Panc1 (cell line): ENCODE data around the gene CCDC85C.

Experiments
- CTCF ChIP-seq: fragments of 450-650 bp; IDR thresholded peaks from 2 replicates; pipeline ENCODE4 v1.5.1; 2017; ENCODE audit warnings: mild to moderate bottlenecking
- POLR2AphosphoS5 ChIP-seq: IDR thresholded peaks from 2 replicates; pipeline ENCODE4 v1.6.1; 2012; ENCODE audit warnings: mild to moderate bottlenecking, low read depth, low read length, moderate library complexity

GRCh38 chr14:99599393-99599792 is 4.6 kb downstream of the CCDC85C start:
- TF ChIP-seq POLR2AphosphoS5 (no peak), CTCF (no peak)
